Suprapubic skin (tissue), 4 donors: ENCODE measurements around the gene PRRX2.

Source experiments
- EP300 ChIP-seq: sonication (generic); formaldehyde crosslinking; IDR thresholded peaks from one replicate; pipeline ENCODE4 v1.6.1; 2017; ENCODE audit warnings: antibody characterized with exemption
- POLR2A ChIP-seq, 2 donors: fragments of 450-650 bp; IDR thresholded peaks; one replicate each; pipeline ENCODE4 v1.6.1; 2017; ENCODE audit warnings: antibody characterized with exemption in 2 of 2, mild to moderate bottlenecking in 2 of 2, moderate library complexity in 2 of 2
- POLR2AphosphoS5 ChIP-seq, 3 donors: sonication (generic); formaldehyde crosslinking; IDR thresholded peaks; one replicate each; pipeline ENCODE4 v1.6.1; 2017; ENCODE audit warnings: antibody characterized with exemption in 3 of 3
- TF ChIP-seq, protein P1 (sequence below), 2 donors: fragments of 200-600 bp in 1 of 2; fragments of 450-650 bp in 1 of 2; sonication (generic) in 1 of 2; IDR thresholded peaks; one replicate each; pipeline ENCODE4 v1.5.1; 2016 to 2019; ENCODE audit warnings: antibody characterized with exemption in 2 of 2, mild to moderate bottlenecking in 1 of 2, moderate library complexity in 1 of 2

DNA sequence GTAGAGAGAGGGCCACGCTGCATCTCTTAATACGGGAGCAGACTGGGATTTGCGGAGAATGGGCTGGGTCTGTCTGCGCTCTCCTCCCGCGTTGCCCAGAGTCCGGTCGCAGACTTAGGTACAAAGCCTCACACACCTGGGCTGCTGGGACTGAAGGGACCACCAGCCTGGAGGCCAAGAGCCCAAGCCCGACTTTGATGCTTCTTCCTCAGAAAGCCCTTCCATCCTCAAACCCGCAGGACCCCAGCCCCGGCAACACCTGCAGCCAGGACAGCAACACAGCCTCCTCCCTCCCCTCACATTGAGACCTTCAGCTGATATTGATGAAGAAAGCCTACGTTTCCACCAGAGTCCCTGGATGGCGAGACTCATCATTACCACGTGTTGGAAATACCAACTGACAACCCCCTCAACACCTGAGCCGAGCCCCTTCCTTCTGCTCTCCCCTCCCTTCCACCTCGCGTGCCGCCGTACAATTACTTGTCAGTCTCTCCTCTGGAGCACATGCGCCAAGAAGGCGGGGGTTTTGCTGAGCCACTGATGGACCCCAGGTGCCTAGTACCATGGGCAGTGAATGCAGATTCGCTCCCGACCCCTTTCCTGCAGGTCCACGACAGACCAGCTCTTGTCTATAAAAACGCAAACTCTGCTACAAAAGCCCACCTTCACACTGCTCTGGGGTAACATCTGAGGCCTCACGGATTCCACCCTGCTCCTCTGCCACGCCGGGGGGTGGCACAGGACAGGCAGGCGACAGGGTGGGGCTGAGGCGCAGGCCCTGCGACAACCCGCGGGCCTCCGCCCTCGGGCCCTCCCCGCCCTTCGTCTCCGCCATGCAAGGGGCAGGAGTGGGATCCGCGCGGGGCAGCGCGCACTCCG lies 24.3 kb upstream of the PRRX2 start:
- TF ChIP-seq, protein P1, sequence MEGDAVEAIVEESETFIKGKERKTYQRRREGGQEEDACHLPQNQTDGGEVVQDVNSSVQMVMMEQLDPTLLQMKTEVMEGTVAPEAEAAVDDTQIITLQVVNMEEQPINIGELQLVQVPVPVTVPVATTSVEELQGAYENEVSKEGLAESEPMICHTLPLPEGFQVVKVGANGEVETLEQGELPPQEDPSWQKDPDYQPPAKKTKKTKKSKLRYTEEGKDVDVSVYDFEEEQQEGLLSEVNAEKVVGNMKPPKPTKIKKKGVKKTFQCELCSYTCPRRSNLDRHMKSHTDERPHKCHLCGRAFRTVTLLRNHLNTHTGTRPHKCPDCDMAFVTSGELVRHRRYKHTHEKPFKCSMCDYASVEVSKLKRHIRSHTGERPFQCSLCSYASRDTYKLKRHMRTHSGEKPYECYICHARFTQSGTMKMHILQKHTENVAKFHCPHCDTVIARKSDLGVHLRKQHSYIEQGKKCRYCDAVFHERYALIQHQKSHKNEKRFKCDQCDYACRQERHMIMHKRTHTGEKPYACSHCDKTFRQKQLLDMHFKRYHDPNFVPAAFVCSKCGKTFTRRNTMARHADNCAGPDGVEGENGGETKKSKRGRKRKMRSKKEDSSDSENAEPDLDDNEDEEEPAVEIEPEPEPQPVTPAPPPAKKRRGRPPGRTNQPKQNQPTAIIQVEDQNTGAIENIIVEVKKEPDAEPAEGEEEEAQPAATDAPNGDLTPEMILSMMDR (IDR thresholded peaks at IDR 0.05): no peak
- TF ChIP-seq EP300: no peak
- TF ChIP-seq POLR2AphosphoS5 (IDR thresholded peaks at IDR 0.05): no peak
- TF ChIP-seq POLR2A (IDR thresholded peaks at IDR 0.05): no peak
